Breast epithelium (tissue), 4 donors: ENCODE results near the gene CRIM1. TPM values are rescaled to one million over a fixed set of nuclear protein-coding genes. Genes with fewer than 3 reads are reported as not detected.

Experiments used
- DNase-seq, 2 donors: peaks; one replicate each; pipeline ENCODE4 v3.0.0-alpha.2; 2019; ENCODE audit warnings: low spot score in 2 of 2
- H3K27ac ChIP-seq, 2 donors: fragments of 200-600 bp; sonication (generic) in 1 of 2; one replicate each; pipeline ENCODE4 v1.5.1; 2016 to 2019; ENCODE audit warnings: mild to moderate bottlenecking in 1 of 2
- H3K27me3 ChIP-seq, 2 donors: fragments of 200-600 bp; sonication (generic) in 1 of 2; one replicate each; pipeline versions ENCODE4 v1.5.1 to v1.6.0; 2017 to 2019; ENCODE audit warnings: control low read depth in 1 of 2, mild to moderate bottlenecking in 1 of 2
- H3K36me3 ChIP-seq: fragments of 200-600 bp; one replicate; pipeline ENCODE4 v1.5.1; 2019
- H3K4me1 ChIP-seq, 2 donors: fragments of 200-600 bp; sonication (generic); one replicate each; pipeline ENCODE4 v1.5.1; 2016 to 2019; ENCODE audit warnings: control low read depth in 1 of 2
- H3K4me3 ChIP-seq, 3 donors: fragments of 200-600 bp; sonication (generic); 1 replicate in 2 of 3; 2 replicates in 1 of 3; pipeline ENCODE4 v1.5.1; 2016 to 2019; ENCODE audit warnings: mild to moderate bottlenecking in 3 of 3, moderate library complexity in 2 of 3
- H3K9me3 ChIP-seq, 2 donors: fragments of 200-600 bp; sonication (generic) in 1 of 2; one replicate each; pipeline ENCODE4 v1.5.1; 2016 to 2019; ENCODE audit warnings: control low read depth in 1 of 2
- POLR2A ChIP-seq: fragments of 450-650 bp; IDR thresholded peaks from one replicate; pipeline ENCODE4 v1.6.1; 2016; ENCODE audit warnings: antibody characterized with exemption, mild to moderate bottlenecking, moderate library complexity
- POLR2AphosphoS5 ChIP-seq, 3 donors: sonication (generic); formaldehyde crosslinking; IDR thresholded peaks; one replicate each; pipeline ENCODE4 v1.6.1; 2017; ENCODE audit warnings: antibody characterized with exemption in 3 of 3
- intact Hi-C: fragments of 100-400 bp; cut with DNase I; formaldehyde crosslinking; loops from one replicate; pipeline ENCODE4 v1.15.1; 2023; ENCODE audit warnings: low total_unique reads
- total RNA-seq, 3 donors: library from RNA; depleted of rRNA; stranded (reverse); fragments of >200 nt; gene quantifications; one replicate each; pipeline ENCODE4 v1.1.0, GENCODE V29; 2016
- TF ChIP-seq, protein P1 (sequence below), 3 donors: fragments of 450-650 bp; IDR thresholded peaks; one replicate each; pipeline ENCODE4 v1.5.1; 2016 to 2017; ENCODE audit warnings: antibody characterized with exemption in 3 of 3, mild to moderate bottlenecking in 3 of 3, moderate library complexity in 3 of 3

Gene CRIM1
- total RNA-seq, 3 donors from 2014 or later: 166 to 187 (median 178) TPM

DNA sequence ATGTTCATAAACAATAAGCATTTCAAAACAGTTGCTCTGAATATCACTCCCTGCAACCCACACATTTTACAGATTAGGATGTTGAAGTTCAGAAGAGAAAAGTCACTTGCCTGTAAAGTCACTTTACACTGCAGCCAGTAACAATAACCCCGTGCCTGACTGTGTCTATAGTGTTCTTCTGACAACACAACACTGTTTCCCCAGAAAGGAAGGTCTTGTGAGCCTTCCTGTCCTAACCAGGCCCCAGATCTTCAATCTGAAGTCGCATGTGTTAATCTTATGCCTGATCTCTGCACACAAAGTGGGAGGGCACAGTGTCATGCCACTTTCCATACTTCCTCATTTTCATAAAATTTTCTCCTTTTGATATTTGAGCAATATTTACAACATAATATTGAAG is 122.2 kb downstream of the CRIM1 start:
- peaks cover 7 to 20% of the 10 kb centered on the region in 2 donors for H3K9me3 ChIP-seq
- H3K4me3 ChIP-seq: no peak overlapping the region
- TF ChIP-seq POLR2AphosphoS5 (IDR thresholded peaks at IDR 0.05) (no peak), POLR2A (no peak)
- TF ChIP-seq, protein P1, sequence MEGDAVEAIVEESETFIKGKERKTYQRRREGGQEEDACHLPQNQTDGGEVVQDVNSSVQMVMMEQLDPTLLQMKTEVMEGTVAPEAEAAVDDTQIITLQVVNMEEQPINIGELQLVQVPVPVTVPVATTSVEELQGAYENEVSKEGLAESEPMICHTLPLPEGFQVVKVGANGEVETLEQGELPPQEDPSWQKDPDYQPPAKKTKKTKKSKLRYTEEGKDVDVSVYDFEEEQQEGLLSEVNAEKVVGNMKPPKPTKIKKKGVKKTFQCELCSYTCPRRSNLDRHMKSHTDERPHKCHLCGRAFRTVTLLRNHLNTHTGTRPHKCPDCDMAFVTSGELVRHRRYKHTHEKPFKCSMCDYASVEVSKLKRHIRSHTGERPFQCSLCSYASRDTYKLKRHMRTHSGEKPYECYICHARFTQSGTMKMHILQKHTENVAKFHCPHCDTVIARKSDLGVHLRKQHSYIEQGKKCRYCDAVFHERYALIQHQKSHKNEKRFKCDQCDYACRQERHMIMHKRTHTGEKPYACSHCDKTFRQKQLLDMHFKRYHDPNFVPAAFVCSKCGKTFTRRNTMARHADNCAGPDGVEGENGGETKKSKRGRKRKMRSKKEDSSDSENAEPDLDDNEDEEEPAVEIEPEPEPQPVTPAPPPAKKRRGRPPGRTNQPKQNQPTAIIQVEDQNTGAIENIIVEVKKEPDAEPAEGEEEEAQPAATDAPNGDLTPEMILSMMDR (IDR thresholded peaks at IDR 0.05): no peak
- H3K27ac ChIP-seq: peak overlapping the region; percentile 20 to 70
- H3K27me3 ChIP-seq: no peaks in the 10 kb centered on the region
- intact Hi-C loops: no loop called here
- DNase-seq: no peak
- H3K4me1 ChIP-seq: peaks cover 0 to 10% of the 10 kb centered on the region in 2 donors
- H3K36me3 ChIP-seq: peaks cover 11% of the 10 kb centered on the region

DNA sequence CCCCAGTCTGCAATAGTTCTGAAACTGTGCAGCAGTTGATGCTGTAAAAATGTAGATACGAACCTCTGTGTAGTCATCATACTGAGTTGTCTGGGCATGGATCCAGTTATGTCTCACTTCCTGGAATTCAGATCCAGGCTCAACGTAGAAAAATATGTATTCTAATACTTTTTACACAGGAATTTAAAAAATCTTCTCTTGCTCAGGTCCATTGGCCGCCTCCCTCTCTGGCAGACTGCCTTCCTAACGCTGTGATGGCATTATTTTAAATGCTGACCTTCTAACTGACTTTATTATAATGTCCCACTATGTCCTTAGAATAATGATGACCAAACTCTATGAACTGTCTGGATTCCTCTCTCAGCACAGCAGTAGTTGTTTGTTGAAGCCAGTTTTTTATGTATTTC is 122.8 kb downstream of the CRIM1 start:
- peaks cover 11% of the 10 kb centered on the region for H3K36me3 ChIP-seq
- peaks cover 0 to 10% of the 10 kb centered on the region in 2 donors for H3K4me1 ChIP-seq
- TF ChIP-seq, protein P1 (IDR thresholded peaks at IDR 0.05): no peak
- no peak for TF ChIP-seq POLR2AphosphoS5 (IDR thresholded peaks at IDR 0.05)
- no peak for TF ChIP-seq POLR2A
- H3K27me3 ChIP-seq: no peaks in the 10 kb centered on the region
- no peak overlapping the region for H3K4me3 ChIP-seq
- intact Hi-C loops: no loop called here
- peak overlapping the region; percentile 53 to 70 for H3K27ac ChIP-seq
- peak in 1 of 2 donors; percentile 45 for DNase-seq
- H3K9me3 ChIP-seq: peaks cover 7 to 20% of the 10 kb centered on the region in 2 donors

DNA sequence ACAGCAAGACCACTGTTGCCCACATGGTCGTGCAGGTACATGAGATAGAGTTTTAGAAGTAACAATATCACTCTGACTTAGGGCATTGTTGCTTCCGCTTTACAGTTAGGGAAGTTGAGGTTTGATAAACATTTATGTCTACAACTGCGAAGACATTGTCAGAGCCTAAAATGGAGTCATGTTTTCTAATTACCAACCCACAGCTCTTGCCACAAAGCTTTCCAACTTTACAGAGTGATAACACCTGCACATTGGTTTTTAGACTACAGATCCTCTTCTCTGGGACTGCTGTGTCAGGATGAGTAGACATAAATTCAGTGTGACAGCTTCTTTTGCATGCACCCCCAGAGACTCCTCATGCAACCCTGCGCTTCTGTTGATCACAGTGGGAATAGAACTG is 123.4 kb downstream of the CRIM1 start:
- TF ChIP-seq POLR2A (no peak), POLR2AphosphoS5 (IDR thresholded peaks at IDR 0.05) (no peak)
- TF ChIP-seq, protein P1 (IDR thresholded peaks at IDR 0.05): no peak
- intact Hi-C loops: no loop called here
- H3K36me3 ChIP-seq: peaks cover 11% of the 10 kb centered on the region

DNA sequence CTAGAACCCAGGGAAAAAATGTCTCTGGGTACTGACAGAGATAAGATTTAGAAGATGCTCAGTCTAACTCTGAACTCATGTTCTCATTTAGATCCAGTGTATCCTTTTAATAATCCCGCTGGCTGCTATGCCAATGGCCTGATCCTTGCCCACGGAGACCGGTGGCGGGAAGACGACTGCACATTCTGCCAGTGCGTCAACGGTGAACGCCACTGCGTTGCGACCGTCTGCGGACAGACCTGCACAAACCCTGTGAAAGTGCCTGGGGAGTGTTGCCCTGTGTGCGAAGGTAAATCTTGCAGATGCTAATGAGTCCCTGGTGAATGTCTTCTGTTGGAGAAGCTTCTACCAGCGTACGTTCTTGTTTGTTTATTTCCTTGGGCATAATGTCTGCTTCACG is 123.8 kb downstream of the CRIM1 start:
- Histone ChIP-seq H3K27me3 (no peaks in the 10 kb centered on the region), H3K36me3 (peaks cover 11% of the 10 kb centered on the region), H3K27ac (peak overlapping the region in 1 of 2 donors; percentile 70), H3K4me3 (no peak overlapping the region), H3K9me3 (peaks cover 4 to 17% of the 10 kb centered on the region in 2 donors), H3K4me1 (peaks cover 0 to 10% of the 10 kb centered on the region in 2 donors)
- intact Hi-C loops: no loop called here
- no peak for DNase-seq
- TF ChIP-seq, protein P1 (IDR thresholded peaks at IDR 0.05): no peak
- no peak for TF ChIP-seq POLR2A

More for the DNA sequence above, 123.4 kb downstream of the CRIM1 start:
- Histone ChIP-seq H3K27ac (peak overlapping the region; percentile 53 to 70), H3K27me3 (no peaks in the 10 kb centered on the region), H3K9me3 (peaks cover 7 to 20% of the 10 kb centered on the region in 2 donors), H3K4me3 (no peak overlapping the region), H3K4me1 (peaks cover 0 to 10% of the 10 kb centered on the region in 2 donors)
- no peak for DNase-seq

DNA sequence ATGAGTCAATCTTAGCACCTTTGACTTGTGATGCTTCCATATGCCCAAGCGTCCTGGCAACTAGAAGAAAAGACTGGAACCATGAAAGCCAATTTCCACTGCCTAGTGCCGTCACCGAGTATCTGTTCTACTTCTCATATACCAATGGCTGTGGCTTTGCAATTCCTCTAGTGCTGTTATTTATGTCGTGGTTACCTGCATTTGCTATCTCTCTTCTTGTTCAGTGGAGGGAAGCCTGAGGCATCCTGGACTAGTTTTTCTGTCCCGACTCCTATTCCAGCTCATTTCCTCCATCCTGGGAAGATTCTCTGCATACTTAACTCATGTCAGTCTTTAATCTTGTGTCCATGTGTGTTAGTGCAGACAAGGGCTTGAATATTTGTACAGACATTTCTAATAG is 124.5 kb downstream of the CRIM1 start:
- Histone ChIP-seq H3K27me3 (no peaks in the 10 kb centered on the region), H3K4me1 (peaks cover 0 to 15% of the 10 kb centered on the region in 2 donors), H3K36me3 (peaks cover 11% of the 10 kb centered on the region), H3K27ac (no peak overlapping the region), H3K9me3 (peaks cover 0 to 13% of the 10 kb centered on the region in 2 donors), H3K4me3 (no peak overlapping the region)
- TF ChIP-seq POLR2A (no peak), POLR2AphosphoS5 (IDR thresholded peaks at IDR 0.05) (no peak)
- TF ChIP-seq, protein P1 (IDR thresholded peaks at IDR 0.05): no peak
- intact Hi-C loops: no loop called here
- DNase-seq: no peak
